ENCODE results near the gene SKIC2.
"Not testable (repeated sequence)": the region's sequence is repeated elsewhere in the genome, so short reads cannot be mapped to it uniquely, and the experiment has no call there.

SKIC2 gene

DNA sequence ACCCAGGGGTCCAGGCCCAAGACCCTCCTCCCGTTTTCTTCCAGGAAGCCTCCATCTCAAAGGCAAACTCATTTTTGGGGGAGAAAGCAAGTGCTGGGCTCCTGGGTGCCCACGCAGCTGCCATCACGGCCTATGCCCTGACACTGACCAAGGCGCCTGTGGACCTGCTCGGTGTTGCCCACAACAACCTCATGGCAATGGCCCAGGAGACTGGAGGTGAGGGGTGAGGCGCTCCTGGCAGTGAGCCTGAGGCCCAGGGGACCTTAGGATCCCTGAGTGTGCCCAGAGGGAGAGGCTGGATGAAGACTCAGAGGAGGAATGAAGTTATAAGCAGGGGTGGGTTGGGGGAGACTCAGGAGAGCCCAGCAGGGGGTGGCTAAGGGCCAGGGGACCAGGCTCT is 37.4 kb downstream of the SKIC2 start:
- not testable (repeated sequence) for DNase-seq (ENCODE audit: low read depth in 2 of 2); H3K4me3 ChIP-seq (replicated peaks in 1 of 2; ENCODE audit: low read depth in 2 of 2, low read length in 2 of 2)

DNA sequence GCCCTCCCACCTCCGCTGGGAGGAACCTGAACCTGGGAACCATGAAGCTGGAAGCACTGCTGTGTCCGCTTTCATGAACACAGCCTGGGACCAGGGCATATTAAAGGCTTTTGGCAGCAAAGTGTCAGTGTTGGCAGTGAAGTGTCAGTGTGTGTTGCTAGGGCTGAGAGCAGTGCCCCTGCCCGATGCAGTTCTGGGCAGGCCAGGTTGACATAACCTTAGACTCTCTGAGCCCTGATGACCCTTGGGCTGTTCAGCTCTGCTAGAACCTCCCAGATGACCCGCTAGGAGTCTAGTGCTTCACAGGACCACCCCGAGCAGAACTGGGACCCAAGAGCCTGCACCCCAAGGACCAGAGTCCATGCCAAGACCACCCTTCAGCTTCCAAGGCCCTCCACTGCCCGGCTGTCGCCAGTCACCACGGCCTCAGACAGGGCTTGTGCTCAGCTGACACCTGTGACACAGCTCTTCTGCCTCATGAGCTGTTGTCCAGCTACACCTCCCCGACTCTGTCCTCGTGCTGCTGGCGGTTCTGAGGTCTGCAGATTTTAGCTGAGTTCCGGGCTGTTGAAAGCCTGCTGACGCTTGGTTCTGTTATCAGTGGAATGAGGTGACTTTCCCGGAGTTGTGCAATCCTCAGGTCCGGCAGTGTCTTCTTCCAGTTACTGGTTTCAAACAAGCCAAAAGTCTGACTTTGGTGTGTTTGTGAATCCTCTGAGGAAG is 43.7 kb downstream of the SKIC2 start:
- not testable (repeated sequence) for H3K4me3 ChIP-seq (replicated peaks in 1 of 2; ENCODE audit: low read depth in 2 of 2, low read length in 2 of 2); DNase-seq (ENCODE audit: low read depth in 2 of 2)

DNA sequence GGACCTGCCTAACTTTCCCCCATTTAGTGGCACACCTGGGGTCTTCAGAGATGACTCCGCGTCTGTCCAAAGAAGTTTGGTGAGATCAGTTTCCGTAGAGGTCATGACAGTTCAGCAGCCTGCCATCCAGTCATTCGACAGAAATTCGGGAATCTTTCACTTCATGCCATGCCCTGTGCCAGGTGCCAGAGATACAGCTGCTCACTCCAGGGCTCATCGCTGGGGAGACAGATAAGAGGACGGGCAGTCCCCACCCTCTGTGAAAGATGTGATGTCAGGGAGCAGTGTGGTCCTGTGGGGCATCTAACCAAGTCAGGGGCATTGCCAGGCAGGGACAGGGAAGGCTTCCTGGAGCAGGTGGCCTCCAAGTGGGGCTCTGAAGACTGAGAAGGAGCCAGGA is 44.3 kb downstream of the SKIC2 start:
- not testable (repeated sequence) for DNase-seq (ENCODE audit: low read depth in 2 of 2); H3K4me3 ChIP-seq (replicated peaks in 1 of 2; ENCODE audit: low read depth in 2 of 2, low read length in 2 of 2)

DNA sequence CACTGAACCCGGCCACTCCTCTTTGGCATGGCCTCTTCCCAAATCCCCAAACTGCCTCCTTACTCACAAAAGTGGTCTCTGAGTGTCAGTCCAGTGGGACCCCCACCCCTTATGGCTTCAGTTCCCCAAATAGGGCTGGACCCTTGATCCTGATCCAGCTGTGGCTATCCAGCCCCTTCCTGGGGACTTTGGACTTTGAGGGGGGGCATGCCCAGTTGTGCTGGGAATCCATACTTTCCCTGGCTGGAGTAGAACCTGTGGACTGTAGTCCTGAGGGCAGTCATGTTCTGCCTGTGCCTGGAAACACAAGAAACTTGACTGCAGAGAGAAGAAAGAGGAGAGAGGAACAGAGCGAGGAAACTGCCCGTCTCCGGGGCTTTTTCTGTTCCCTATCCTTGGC is 45.4 kb downstream of the SKIC2 start:
- not testable (repeated sequence) for DNase-seq (ENCODE audit: low read depth in 2 of 2); H3K4me3 ChIP-seq (replicated peaks in 1 of 2; ENCODE audit: low read depth in 2 of 2, low read length in 2 of 2)

DNA sequence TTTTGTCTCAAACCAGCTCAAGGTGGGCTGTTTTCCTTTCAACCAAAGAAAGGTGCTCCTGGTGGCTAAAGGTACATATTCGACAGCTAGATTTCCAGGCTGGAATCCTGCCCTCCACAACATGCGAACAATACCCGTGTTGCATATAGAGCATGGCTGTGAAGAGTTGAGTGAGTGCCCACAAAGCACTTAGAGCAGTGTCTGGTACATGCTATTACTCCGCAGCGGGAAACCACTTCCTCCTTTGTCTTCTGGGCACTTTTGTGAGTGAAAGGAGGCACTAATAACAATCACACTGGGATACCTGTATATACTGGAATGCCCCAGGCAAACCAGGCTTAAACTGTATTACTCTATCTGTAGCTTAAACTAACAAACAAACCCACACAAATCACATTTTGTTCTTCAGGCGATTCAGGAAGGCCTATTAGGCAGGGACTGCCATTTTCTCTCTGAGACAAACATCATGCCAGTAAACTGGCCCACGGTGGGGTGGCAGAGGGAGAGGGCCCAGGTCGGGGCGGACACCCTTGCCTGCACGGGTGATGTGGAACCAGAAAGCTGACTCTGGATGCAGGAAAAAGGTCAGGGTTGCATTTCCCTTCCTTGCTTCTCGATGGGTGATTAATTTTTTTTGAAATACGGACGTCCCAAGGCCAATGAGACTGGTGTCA is 46.0 kb downstream of the SKIC2 start:
- DNase-seq (ENCODE audit: low read depth in 2 of 2); H3K4me3 ChIP-seq (replicated peaks in 1 of 2; ENCODE audit: low read depth in 2 of 2, low read length in 2 of 2): not testable (repeated sequence)

DNA sequence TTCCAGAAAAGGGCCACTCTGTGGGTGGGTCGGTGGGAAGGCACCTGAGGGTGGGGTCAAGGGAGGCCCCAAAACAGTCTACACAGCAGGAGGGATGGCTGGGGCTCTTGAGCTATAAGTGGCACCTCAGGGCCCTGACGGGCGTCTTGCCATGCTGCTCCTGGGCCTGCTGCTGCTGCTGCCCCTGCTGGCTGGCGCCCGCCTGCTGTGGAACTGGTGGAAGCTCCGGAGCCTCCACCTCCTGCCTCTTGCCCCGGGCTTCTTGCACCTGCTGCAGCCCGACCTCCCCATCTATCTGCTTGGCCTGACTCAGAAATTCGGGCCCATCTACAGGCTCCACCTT is 46.5 kb downstream of the SKIC2 start:
- DNase-seq (ENCODE audit: low read depth in 2 of 2); H3K4me3 ChIP-seq (replicated peaks in 1 of 2; ENCODE audit: low read depth in 2 of 2, low read length in 2 of 2): not testable (repeated sequence)

DNA sequence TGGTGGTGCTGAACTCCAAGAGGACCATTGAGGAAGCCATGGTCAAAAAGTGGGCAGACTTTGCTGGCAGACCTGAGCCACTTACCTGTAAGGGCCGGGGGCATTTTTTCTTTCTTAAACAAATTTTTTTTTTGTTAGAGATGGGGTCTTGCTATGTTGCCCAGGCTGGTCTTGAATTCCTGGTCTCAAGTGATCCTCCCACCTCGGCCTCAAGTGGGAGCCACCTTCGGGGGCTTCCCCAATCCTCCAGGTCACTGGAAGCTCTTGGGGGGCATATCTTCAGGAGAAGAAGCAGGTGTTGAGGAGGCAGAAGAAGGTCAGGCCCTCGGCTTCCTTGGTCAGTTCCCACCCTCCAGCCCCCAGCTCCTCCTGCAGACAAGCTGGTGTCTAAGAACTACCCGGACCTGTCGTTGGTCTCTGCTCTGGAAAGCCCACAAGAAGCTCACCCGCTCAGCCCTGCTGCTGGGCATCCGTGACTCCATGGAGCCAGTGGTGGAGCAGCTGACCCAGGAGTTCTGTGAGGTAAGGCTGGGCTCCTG is 47.1 kb downstream of the SKIC2 start:
- DNase-seq (ENCODE audit: low read depth in 2 of 2); H3K4me3 ChIP-seq (replicated peaks in 1 of 2; ENCODE audit: low read depth in 2 of 2, low read length in 2 of 2): not testable (repeated sequence)

DNA sequence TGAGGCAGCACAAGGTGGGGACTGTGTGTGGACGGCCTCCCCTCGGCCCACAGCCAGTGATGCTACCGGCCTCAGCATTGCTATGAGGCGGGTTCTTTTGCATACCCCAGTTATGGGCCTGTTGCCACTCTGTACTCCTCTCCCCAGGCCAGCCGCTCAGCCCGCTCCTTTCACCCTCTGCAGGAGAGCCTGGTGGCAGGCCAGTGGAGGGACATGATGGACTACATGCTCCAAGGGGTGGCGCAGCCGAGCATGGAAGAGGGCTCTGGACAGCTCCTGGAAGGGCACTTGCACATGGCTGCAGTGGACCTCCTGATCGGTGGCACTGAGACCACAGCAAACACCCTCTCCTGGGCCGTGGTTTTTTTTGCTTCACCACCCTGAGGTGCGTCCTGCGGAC is 48.1 kb downstream of the SKIC2 start:
- H3K4me3 ChIP-seq (replicated peaks in 1 of 2; ENCODE audit: low read depth in 2 of 2, low read length in 2 of 2); DNase-seq (ENCODE audit: low read depth in 2 of 2): not testable (repeated sequence)

DNA sequence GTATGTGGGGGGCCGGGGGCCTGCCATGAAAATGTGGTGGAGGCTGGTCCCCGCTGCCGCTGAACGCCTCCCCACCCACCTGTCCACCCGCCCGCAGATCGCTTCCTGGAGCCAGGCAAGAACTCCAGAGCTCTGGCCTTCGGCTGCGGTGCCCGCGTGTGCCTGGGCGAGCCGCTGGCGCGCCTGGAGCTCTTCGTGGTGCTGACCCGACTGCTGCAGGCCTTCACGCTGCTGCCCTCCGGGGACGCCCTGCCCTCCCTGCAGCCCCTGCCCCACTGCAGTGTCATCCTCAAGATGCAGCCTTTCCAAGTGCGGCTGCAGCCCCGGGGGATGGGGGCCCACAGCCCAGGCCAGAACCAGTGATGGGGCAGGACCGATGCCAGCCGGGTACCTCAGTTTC is 49.1 kb downstream of the SKIC2 start:
- H3K4me3 ChIP-seq (replicated peaks in 1 of 2; ENCODE audit: low read depth in 2 of 2, low read length in 2 of 2); DNase-seq (ENCODE audit: low read depth in 2 of 2): not testable (repeated sequence)

DNA sequence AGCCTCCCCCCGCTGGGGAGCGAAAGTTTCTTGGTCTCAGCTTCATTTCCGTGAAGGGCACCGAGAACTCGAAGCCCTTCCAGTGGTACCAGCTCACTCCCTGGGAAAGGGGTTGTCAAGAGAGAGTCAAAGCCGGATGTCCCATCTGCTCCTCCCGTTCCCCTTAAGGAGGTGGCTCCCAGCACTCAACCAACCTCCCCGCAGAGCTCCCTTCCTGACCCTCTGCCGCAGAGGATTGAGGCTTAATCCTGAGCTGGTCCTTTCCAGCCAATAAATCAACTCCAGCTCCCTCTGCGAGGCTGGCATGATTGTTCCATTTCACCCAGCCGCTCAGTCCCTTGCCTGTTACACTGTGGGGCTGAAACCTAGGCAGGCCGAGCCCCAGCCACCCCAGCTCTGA is 49.6 kb downstream of the SKIC2 start:
- not testable (repeated sequence) for H3K4me3 ChIP-seq (replicated peaks in 1 of 2; ENCODE audit: low read depth in 2 of 2, low read length in 2 of 2); DNase-seq (ENCODE audit: low read depth in 2 of 2)

DNA sequence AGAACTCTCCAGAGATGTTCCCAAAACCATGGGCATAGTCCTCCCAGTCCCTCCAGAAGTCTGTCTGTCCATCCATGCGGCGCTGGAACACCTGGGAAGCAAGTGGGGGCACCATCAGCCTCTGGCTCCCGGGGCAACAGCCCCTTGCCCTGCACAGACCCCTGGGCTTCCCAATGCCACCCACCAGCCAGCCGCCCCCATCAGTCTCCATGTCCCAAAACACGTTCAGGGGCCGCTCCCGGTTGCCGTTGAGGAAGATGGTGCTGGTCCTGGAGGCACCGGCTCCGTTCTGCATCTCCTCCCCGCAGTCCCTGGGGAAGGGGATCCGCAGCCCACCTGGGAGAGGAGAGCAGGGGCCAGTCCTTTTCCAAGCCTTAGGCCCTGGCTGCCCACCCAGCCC is 50.6 kb downstream of the SKIC2 start:
- not testable (repeated sequence) for H3K4me3 ChIP-seq (replicated peaks in 1 of 2; ENCODE audit: low read depth in 2 of 2, low read length in 2 of 2); DNase-seq (ENCODE audit: low read depth in 2 of 2)

DNA sequence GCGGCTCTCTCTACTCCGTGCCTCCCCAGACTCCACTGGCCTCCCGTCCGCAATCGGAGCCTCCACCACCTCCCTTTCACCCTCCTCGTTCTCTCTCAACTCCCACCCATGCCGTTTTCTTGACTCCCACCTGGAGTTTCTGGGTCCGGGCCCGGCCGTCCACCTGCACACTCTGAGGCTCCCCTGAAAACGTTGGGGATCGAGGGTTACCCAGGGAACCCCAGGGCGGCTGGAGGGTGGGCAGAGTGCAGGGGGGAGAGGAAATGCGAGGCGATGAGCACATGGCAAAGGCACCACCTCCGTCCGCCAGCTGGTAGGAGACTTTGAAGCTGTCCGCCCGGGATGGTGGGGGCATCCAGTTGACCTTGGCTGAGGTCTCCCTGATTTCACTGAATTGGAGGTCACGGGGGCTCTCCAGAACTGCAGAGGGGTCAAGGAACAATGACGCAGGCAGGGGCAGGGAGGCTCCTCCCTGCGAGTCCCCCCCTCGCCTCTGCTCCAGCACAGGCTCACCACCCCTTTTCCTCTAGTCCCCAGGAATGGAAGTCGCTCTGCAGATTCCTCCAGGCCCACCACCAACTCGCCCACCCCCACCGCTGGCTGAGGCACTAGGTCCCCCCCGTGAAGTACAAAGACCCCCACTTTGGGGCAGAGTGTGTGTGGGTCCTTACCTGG is 52.0 kb downstream of the SKIC2 start:
- DNase-seq (ENCODE audit: low read depth in 2 of 2); H3K4me3 ChIP-seq (replicated peaks in 1 of 2; ENCODE audit: low read depth in 2 of 2, low read length in 2 of 2): not testable (repeated sequence)

DNA sequence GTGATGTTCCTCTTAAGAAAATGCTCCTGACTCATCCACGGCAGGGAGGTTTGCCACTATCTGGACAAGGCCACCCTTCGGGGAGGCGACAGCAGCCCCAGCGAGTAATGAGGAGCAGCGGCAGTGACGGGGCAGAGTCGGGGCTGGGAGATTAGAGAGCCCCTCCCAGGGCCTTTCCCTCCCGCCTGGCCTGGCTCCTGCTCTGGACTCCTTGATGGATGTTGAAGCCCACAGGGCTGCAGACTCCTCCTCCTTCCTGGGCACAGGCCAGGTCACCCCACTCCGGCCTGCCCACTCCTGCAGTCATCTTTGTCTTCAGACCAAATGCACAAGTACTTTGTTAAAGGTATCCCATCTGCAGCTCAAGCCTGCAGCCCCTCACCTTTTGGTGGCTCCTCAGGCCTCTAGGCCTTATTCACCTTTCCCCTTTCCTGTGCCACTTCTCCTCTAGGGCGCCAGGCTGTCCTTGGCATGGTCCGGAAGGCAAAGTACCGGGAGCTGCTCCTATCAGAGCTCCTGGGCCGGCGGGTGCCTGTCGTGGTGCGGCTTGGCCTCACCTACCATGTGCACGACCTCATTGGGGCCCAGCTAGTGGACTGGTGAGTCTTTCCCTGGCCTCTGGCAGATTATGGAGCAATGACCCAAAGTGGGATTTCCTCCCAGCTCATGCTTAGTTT is 54.1 kb downstream of the SKIC2 start:
- not testable (repeated sequence) for H3K4me3 ChIP-seq (replicated peaks in 1 of 2; ENCODE audit: low read depth in 2 of 2, low read length in 2 of 2); DNase-seq (ENCODE audit: low read depth in 2 of 2)

DNA sequence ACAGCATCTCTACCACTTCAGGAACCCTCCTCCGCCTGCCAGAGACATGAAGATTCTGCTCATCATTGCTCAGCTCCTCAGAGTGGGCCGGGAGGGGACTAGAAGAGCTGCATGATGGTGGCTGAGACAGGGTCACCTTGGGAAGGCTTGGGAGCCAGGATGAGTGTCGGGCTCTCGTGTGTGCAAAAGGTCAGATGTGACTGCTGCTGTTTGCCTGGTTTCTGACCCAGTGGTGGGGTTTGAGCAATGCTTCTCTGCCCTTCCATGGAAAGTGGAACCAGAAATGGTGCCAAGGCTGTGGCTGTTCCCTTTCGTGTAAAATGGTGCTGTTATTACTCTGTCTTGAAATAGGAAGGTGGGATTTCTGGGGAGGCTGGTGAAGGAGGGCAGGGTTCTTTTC is 54.8 kb downstream of the SKIC2 start:
- not testable (repeated sequence) for H3K4me3 ChIP-seq (replicated peaks in 1 of 2; ENCODE audit: low read depth in 2 of 2, low read length in 2 of 2); DNase-seq (ENCODE audit: low read depth in 2 of 2)

DNA sequence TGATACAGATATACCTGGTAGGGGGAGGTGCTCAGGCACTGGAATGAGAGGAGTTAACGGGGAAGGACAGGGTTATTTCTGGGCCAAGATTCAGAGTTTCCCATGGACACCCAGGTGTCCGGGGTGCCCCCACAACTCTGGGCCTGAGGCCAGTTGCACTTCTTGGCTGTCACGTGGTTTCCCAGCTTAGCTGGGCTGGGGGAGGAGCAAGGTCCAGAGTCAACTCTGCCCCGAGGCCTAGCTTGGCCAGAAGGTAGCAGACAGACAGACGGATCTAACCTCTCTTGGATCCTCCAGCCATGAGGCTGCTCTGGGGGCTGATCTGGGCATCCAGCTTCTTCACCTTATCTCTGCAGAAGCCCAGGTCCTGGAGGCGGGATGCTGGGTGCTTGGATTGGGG is 55.6 kb downstream of the SKIC2 start, which contains the start of gene C4B:
C4B (plus strand) TSS at position 249 of the 400 bp plus-strand sequence; CDS start at position 300, 51 bp downstream.
- DNase-seq (ENCODE audit: low read depth in 2 of 2); H3K4me3 ChIP-seq (replicated peaks in 1 of 2; ENCODE audit: low read depth in 2 of 2, low read length in 2 of 2): not testable (repeated sequence)

Measured in cardiac fibroblast (primary cell).